ENCODE data around the gene KDR. TPM values are rescaled to one million over a fixed set of nuclear protein-coding genes. Genes with fewer than 3 reads are reported as not detected.

The KDR gene
- total RNA-seq, 1 experiment from 2014 or later: 0.09 TPM

GRCh38 chr4:55031158-55031557, 94.2 kb downstream of the KDR start:
- TF ChIP-seq, protein P1, sequence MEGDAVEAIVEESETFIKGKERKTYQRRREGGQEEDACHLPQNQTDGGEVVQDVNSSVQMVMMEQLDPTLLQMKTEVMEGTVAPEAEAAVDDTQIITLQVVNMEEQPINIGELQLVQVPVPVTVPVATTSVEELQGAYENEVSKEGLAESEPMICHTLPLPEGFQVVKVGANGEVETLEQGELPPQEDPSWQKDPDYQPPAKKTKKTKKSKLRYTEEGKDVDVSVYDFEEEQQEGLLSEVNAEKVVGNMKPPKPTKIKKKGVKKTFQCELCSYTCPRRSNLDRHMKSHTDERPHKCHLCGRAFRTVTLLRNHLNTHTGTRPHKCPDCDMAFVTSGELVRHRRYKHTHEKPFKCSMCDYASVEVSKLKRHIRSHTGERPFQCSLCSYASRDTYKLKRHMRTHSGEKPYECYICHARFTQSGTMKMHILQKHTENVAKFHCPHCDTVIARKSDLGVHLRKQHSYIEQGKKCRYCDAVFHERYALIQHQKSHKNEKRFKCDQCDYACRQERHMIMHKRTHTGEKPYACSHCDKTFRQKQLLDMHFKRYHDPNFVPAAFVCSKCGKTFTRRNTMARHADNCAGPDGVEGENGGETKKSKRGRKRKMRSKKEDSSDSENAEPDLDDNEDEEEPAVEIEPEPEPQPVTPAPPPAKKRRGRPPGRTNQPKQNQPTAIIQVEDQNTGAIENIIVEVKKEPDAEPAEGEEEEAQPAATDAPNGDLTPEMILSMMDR (IDR thresholded peaks at IDR 0.05; ENCODE audit: unreplicated experiment): no peak
- no peak for DNase-seq
- Mint-ChIP-seq H3K9me3 (ENCODE audit: low read depth, unreplicated experiment) (no peaks in the 10 kb centered on the region), H3K4me1 (ENCODE audit: low read depth, unreplicated experiment) (no peaks in the 10 kb centered on the region), H3K27ac (ENCODE audit: unreplicated experiment) (no peak overlapping the region), H3K36me3 (ENCODE audit: insufficient read depth, unreplicated experiment) (no peaks in the 10 kb centered on the region), H3K4me3 (ENCODE audit: low read depth, unreplicated experiment) (no peak overlapping the region), H3K27me3 (ENCODE audit: unreplicated experiment) (no peaks in the 10 kb centered on the region)
- CTCF ChIA-PET: no interaction called here
- no TSS peak for BruUV-seq (replicated peaks)
- intact Hi-C loops (cut with micrococcal nuclease; ENCODE audit: unreplicated experiment): no loop called here

DNA sequence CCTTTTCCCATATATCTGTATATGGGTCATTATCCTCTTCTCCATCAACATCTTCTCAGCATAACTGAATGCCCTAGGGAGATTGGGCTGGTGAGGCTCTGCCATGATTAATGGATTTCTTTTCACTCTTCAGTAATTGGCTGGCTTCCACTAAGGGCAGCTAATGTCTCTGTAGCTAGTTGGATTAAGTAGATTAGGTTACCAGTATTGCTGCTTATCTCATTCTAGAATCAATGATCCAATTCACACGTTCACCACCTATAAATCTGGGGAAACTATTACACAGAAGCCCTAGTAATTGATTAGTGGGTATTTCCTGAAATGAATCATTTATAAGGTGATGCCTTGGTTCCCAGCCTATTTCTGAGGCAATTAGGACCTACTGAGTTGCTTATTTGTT, 94.8 kb downstream of the KDR start:
- BruUV-seq (replicated peaks): no TSS peak
- intact Hi-C loops (cut with micrococcal nuclease; ENCODE audit: unreplicated experiment): no loop called here
- no peaks in the 10 kb centered on the region for H3K4me1 Mint-ChIP-seq (ENCODE audit: low read depth, unreplicated experiment)
- no peak overlapping the region for H3K4me3 Mint-ChIP-seq (ENCODE audit: low read depth, unreplicated experiment)
- H3K27ac Mint-ChIP-seq (ENCODE audit: unreplicated experiment): no peak overlapping the region
- H3K27me3 Mint-ChIP-seq (ENCODE audit: unreplicated experiment): no peaks in the 10 kb centered on the region
- no peaks in the 10 kb centered on the region for H3K9me3 Mint-ChIP-seq (ENCODE audit: low read depth, unreplicated experiment)
- TF ChIP-seq, protein P1 (IDR thresholded peaks at IDR 0.05; ENCODE audit: unreplicated experiment): no peak
- no peak for DNase-seq
- no peaks in the 10 kb centered on the region for H3K36me3 Mint-ChIP-seq (ENCODE audit: insufficient read depth, unreplicated experiment)
- CTCF ChIA-PET: interaction anchor here (0.7 kb wide), 1 partner anchor 154 kb away, joined by 3 read pairs; no protein-coding TSS in a partner anchor

DNA sequence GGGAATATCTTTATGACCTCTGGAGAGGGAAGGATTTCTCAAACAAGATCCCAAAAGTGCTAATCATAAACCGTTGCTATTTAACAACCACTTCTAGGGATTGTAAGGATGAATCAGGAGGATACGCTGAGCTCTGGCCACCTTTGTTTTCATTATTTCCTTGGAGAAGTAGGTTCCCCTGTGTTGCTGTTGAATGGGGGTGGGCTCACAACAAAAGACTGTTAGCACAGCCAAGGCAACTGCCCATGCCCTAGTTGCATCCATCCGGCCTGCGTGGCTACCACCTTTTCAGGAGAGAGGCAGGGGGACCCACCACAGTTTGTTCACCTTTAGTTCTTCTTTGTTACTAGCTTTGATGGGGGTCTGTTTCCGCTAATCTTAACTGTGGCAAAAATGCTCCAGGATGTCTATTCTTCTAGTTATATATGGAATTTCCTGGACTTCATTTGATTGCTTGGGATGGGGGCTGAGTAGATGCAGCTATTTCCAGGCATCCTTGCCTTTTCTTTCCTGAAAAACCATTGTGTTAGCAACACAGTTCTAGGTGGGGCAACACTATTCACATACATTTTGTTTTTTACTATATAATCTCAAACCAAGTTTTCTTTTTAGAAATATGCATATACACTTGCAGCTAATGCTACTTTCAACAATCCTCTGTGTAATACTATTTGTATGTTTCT, 95.4 kb downstream of the KDR start:
- H3K9me3 Mint-ChIP-seq (ENCODE audit: low read depth, unreplicated experiment): no peaks in the 10 kb centered on the region
- no TSS peak for BruUV-seq (replicated peaks)
- H3K27me3 Mint-ChIP-seq (ENCODE audit: unreplicated experiment): no peaks in the 10 kb centered on the region
- no peak overlapping the region for H3K4me3 Mint-ChIP-seq (ENCODE audit: low read depth, unreplicated experiment)
- CTCF ChIA-PET: interaction anchor here (0.7 kb wide), 1 partner anchor 154 kb away, joined by 3 read pairs; no protein-coding TSS in a partner anchor
- H3K4me1 Mint-ChIP-seq (ENCODE audit: low read depth, unreplicated experiment): no peaks in the 10 kb centered on the region
- TF ChIP-seq, protein P1 (IDR thresholded peaks at IDR 0.05; ENCODE audit: unreplicated experiment): no peak
- intact Hi-C loops (cut with micrococcal nuclease; ENCODE audit: unreplicated experiment): no loop called here
- H3K27ac Mint-ChIP-seq (ENCODE audit: unreplicated experiment): no peak overlapping the region
- DNase-seq: no peak
- H3K36me3 Mint-ChIP-seq (ENCODE audit: insufficient read depth, unreplicated experiment): no peaks in the 10 kb centered on the region

GRCh38 chr4:55029321-55029720, 96.1 kb downstream of the KDR start:
- TF ChIP-seq, protein P1 (IDR thresholded peaks at IDR 0.05; ENCODE audit: unreplicated experiment): no peak
- no peak overlapping the region for H3K4me3 Mint-ChIP-seq (ENCODE audit: low read depth, unreplicated experiment)
- DNase-seq: no peak
- no peak overlapping the region for H3K27ac Mint-ChIP-seq (ENCODE audit: unreplicated experiment)
- intact Hi-C loops (cut with micrococcal nuclease; ENCODE audit: unreplicated experiment): no loop called here
- CTCF ChIA-PET: no interaction called here
- no peaks in the 10 kb centered on the region for H3K9me3 Mint-ChIP-seq (ENCODE audit: low read depth, unreplicated experiment)
- BruUV-seq (replicated peaks): no TSS peak
- H3K4me1 Mint-ChIP-seq (ENCODE audit: low read depth, unreplicated experiment): no peaks in the 10 kb centered on the region
- H3K36me3 Mint-ChIP-seq (ENCODE audit: insufficient read depth, unreplicated experiment): no peaks in the 10 kb centered on the region
- H3K27me3 Mint-ChIP-seq (ENCODE audit: unreplicated experiment): no peaks in the 10 kb centered on the region

Other genes starting within 250 kb of the KDR start
- 35.9 and 39.6 TPM in 2 replicates for gene SRD5A3, start 220.6 kb upstream of the KDR start, total RNA-seq (2022)